ENCODE results near the gene GIMAP8.

GRCh38 chr7:150405584-150406311 is 44.7 kb upstream of the GIMAP8 start:
- no peak for TF ChIP-seq POLR2A (IDR thresholded peaks at IDR 0.05)
- TF ChIP-seq, protein P1, sequence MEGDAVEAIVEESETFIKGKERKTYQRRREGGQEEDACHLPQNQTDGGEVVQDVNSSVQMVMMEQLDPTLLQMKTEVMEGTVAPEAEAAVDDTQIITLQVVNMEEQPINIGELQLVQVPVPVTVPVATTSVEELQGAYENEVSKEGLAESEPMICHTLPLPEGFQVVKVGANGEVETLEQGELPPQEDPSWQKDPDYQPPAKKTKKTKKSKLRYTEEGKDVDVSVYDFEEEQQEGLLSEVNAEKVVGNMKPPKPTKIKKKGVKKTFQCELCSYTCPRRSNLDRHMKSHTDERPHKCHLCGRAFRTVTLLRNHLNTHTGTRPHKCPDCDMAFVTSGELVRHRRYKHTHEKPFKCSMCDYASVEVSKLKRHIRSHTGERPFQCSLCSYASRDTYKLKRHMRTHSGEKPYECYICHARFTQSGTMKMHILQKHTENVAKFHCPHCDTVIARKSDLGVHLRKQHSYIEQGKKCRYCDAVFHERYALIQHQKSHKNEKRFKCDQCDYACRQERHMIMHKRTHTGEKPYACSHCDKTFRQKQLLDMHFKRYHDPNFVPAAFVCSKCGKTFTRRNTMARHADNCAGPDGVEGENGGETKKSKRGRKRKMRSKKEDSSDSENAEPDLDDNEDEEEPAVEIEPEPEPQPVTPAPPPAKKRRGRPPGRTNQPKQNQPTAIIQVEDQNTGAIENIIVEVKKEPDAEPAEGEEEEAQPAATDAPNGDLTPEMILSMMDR (IDR thresholded peaks at IDR 0.05), result no peak

All from heart left ventricle (tissue), 13 donors.